ENCODE data around the gene LIPT1.
"Not testable (repeated sequence)": the region's sequence is repeated elsewhere in the genome, so short reads cannot be mapped to it uniquely, and the experiment has no call there.

LIPT1 gene

GRCh38 chr2:99180755-99181623, 26.2 kb downstream of the LIPT1 start, which contains the start of the genes MITD1 and MRPL30:
MITD1 (minus strand) TSS chr2:99181058; CDS start chr2:99180981, 77 bp downstream.
MRPL30 (plus strand) TSS chr2:99181184; CDS start chr2:99186204, 5,020 bp downstream.
- DNase-seq = peak; percentile 89

DNA sequence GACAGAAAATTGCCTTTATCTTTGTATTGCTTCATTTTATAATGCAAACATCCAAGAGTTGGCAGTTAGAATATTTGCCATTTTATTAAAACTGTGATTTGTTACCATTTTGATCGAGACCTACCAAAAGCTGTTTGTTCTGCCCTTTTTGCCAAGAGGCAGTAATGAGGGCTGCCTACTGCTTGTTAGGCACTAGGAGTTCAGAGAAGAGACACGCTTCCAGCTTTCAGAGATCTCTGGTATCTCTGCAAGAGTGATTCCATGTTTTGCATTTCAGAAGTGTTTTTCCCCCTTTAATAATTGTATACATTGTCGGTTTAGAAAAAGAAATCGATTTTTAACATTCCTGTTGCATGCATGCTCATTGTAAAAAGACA, 26.8 kb downstream of the LIPT1 start:
- DNase-seq = no peak

- no peak for DNase-seq
Observed at GRCh38 chr2:99183025-99183424, 28.3 kb downstream of the LIPT1 start.

DNA sequence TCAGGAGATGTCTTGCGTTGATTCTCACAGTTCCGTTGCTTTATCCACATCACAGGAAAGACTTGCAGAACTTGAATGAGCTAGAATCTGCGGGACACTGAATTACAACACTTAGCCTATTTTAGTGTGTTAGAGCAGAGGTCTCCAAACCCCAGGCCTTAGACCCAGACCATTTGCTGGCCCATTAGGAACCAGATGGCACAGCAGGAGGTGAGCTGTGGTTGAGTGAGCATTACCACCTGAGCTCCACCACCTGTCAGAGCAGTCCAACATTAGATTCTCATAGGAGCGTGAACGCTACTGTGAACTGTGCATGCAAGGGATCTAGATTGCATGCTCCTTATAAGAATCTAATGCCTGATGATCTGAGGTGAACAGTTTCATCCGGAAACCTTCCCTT, 30.0 kb downstream of the LIPT1 start:
- no peak for DNase-seq

DNA sequence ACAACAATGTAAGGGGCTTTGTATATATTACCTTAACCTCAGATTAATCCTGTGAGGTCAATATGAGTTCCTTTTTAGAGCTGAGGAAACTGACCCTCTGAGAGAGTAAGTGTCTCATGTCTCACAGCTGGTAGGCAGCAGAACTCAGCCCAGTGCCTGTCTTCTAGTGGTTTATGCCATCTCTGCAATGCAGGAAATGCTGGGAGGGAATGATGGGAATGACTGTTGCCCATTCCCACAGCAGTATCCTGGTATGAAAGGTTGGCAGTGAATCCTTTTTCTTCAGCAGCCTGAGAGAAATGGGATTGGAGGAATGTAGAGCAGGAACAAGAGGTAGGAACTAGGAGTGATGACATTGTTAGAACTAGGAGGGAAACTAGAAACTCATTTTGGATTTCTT, 32.2 kb downstream of the LIPT1 start:
- no peak for DNase-seq

DNA sequence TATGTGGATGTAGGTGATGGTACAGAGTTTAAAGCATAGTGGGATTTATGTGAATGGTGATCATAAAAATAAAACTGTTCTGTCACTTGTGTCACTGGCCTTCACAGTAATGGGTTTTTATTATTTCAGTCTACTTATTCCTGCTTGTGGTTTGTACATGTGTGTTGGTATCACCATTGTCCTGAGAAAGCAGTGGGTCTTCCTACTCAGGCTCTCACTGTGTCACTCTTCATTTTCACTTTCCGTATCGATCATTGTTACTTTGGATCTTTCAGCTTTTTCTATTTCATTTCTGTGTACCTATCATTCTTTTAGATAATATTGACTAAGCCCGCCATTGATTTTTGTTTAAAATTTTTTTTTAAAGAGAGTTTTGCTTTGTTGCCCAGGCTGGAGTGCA, 33.6 kb downstream of the LIPT1 start:
- DNase-seq = no peak

DNA sequence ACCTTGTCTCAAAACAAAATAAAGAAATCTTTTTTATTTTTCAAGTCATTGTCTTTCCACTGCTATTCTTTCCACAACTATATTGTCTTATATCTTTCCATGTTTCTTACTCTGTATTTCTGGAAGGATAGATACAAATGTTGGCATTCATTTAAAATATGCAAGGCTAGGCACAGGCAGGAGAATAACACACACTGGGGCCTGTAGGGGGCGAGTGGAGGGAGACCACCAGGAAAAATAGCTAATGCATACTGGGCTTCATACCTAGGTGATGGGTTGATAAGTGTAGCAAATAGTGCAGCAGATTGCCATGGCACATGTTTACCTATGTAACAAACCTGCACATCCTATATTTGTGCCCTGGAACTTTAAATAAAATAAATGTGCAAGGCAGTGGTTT, 35.8 kb downstream of the LIPT1 start:
- DNase-seq = no peak

DNA sequence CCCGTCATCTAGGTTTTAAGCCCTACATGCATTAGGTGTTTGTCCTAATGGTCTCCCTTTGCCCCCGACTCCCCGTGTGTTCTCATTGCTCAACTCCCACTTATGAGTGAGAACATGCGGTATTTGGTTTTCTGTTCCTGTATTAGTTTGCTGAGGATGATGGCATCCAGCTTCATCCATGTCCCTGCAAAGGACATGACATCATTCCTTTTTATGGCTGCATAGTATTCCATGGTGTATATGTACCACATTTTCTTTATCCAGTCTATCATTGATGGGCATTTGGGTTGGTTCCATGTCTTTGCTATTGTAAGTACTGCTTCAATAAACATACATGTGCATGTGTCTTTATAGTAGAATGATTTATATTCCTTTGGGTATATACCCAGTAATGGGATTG, 37.6 kb downstream of the LIPT1 start:
- not testable (repeated sequence) for DNase-seq

DNA sequence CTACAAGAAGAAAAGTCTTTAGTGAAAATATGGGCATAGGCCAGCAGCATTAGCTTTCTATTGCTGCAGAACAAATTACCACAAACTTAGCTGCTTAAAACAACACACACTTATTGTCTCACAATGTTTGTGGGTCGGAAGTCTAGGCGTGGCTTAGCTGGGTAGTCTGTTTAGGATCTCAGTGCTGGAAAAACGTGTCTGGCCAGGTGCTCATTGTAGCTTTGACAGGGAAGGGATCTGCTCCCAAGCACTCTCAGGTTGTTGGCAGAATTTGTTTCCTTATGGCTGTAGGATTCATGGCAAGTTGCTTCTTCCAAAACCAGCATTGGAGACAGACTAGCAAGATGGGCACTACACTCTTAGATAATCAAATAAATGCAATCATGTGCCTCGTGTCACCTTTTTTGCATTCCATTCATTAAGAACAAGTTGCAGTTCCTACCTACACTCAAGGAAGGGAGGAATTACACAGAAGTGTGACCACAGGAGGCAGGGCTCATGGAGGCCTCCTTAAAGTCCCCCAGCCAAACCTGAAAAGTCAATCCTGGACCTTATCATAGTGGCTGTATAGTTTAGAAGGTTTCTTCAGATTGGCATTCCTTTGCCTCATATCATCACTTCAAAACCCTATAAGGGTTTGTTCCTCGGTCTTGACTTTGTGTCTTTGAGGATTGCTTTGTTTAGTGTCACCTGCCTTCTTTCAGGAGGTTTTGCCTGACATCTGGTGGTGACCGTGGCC, 43.5 kb downstream of the LIPT1 start:
- DNase-seq = no peak

DNA sequence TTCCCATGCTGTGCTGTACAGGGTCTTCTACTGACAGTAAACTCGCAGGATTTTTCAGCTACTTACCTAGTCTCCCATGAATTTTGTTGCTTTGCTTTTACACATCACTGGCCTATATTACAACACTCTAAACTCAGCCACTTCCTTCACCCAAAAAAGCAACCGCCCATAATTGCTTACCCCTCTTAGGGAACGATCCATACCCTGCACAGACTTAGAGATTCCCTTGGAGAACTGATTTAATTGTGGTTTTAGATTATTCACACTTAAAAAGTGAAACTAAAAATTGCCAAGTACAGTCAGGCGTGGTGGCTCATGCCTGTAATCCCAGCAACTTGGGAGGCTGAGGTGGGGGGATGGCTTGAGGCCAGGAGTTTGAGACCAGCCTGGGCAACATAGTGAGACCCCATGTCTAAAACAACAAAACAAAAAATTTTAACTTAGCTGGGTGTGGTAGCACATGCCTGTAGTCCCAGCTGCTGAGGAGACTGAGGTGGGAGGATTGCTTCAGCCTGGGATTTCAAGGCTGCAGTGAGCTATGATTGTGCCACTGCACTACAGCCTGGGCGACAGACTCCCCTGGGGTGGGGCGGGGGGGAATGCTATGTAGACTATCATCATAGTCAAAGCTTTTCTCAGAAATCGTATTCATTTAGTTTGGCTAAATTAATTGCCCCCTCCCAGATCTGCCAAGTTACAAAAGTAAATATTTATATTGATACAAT, 45.5 kb downstream of the LIPT1 start:
- DNase-seq = no peak

DNA sequence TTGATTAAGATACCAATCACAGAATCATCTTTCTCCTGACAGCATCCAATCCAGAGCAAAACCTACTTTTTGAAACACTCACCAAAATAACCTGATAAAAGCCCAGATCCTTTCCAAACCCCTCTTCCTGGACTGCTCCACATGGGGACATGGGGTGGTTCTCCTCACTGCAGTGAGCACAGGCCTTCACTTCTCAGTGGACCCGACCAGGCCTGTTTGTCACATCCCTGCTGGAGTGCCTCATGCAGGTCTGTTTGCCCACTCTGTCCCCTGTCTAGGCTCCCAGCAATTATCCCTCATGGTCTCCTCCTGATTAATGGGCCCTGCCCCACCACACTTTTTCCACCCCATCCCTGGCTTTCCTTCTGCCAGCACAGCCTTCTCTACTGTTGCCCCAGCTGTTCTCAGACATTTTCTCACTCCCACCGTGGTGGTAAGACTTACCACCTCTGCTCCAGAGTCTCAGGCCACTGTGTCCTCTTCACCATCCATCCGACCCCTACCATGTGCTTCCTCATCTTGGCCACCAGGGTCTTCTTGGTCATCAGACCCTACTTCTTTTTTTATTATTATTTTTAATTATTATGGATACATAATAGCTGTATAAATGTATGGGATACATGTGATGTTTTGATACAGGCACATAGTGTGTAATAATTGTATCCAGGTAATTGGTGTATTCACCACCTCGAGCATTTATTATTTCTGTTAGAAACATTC, 47.4 kb downstream of the LIPT1 start:
- DNase-seq = no peak

DNA sequence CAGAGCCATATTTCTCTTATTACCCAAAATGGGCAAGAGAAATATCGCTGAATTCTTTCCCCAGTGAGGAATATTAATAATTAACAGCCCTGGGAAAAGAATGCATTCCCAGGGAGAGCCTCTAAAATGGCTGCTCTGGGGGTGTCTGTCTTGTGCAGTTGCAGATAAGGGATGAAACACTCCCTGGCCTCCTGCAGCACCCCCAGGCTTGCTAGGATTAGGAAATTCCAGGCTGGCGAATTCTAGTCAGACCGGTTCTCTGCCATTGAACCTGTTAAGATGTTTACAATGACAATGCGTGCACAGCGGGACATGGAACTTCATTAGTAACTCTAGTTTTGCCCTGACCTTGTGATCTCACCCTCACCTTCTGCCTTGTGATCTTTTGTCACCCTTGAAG, 50.7 kb downstream of the LIPT1 start:
- DNase-seq = no peak

All from activated naive CD4-positive, alpha-beta T cell treated with Interleukin-2 at 50 U/mL for 16 hours (primary cell).